ENCODE data around the gene SCNN1A.

The SCNN1A gene

DNA sequence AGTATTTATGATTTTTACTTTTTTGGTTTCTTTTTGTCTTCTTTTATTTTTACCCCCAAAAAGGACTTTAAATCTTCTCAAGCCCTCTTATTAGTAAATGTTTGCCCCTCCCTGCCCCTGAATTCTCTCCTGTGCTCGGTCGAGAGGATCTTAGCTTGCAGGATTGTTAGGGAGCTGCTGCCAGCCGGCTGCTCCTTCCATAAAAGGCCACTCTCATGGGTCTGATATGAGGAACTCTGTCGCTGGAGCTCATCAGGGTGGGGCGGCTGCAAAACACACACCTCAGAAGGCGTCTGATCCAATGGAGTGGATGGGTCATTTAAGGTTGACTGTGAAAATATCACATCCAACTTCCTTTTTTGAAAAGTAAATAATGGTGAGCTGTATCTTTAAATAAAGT, 17.1 kb upstream of the SCNN1A start:
- TF ChIP-seq ZNF274 (IDR thresholded peaks at IDR 0.05; ENCODE audit: low read depth, low read length): no peak
- H3K4me3 ChIP-seq (ENCODE audit: low read length): no peak overlapping the region

DNA sequence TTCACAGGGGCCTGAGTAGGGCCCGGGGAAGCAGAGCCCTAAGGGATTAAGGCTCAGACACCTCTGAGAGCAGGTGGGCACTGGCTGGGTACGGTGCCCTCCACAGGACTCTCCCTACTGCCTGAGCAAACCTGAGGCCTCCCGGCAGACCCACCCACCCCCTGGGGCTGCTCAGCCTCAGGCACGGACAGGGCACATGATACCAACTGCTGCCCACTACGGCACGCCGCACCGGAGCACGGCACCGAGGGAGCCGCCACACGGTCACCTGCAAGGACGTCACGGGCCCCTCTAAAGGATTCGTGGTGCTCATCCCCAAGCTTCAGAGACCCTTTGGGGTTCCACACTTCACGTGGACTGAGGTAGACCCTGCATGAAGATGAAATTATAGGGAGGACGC, 15.7 kb upstream of the SCNN1A start:
- H3K4me3 ChIP-seq (ENCODE audit: low read length): no peak overlapping the region
- TF ChIP-seq ZNF274 (IDR thresholded peaks at IDR 0.05; ENCODE audit: low read depth, low read length): no peak

DNA sequence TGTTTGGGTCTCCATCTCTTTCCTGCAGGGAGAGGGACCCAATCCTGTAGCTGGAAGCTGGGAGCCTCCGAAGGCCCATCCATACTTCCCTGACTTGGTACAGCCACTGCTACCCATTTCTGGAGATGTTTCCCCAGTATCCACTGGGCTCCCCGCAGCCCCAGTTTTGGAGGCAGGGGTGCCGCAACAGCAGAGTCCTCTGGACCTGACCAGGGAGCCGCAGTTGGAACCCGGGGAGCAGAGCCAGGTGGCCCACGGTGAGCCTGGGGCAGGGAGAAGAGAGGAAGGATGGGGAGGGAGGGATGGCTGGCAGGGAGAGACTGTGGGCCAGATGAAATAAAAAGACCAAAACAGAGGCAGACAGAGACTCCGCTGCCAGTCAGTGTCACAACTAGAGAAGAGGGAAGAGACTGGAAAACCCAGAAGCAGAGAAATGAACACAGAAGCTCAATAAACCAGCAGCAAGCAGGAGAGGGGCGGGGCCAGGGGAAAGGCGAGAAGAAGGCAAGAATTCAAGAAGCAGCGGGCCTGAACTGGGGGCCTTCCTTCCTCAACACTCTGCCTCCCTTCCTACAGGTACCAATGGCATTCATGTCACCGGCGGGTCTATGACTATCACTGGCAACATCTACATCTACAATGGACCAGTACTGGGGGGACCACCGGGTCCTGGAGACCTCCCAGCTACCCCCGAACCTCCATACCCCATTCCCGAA, 14.9 kb upstream of the SCNN1A start:
- H3K4me3 ChIP-seq (ENCODE audit: low read length): no peak overlapping the region
- no peak for TF ChIP-seq ZNF274 (IDR thresholded peaks at IDR 0.05; ENCODE audit: low read depth, low read length)

DNA sequence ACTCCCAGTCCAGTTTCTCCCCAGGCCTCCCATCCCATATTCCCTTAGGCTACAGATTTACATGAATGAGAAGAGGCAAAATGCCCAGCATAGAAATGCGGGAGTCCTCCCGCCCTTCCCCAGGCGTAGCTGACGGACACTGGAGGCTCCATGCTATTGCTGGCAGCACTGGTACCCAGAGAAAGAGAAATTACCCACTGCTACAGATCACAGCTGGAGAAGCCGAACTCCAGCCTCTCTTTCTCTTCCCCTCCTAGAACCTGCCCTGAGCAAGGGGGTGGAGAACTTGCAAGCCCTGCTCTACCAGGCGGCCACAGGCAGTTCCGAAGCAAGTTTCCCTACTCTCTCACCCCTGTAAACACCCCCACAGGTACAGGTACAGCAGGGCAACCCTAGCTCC, 12.2 kb upstream of the SCNN1A start:
- H3K4me3 ChIP-seq (ENCODE audit: low read length): no peak overlapping the region
- no peak for TF ChIP-seq ZNF274 (IDR thresholded peaks at IDR 0.05; ENCODE audit: low read depth, low read length)

DNA sequence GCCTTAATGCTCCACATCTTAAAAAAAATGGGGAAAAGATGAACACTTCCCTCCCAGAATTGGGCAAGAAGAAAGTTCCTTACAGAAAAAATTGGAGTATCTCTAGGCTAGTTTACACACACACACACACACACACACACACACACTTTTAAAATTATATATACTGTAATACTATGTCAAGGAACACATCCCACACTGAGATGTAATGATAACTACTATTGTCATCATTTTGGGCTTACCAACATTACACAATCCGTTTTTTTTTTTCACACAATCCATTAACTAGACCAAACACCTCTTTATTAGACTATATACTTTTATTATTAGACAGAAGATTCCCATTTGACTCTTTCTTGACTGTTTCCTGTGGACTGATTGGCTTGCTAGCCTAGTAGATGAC, 11.1 kb upstream of the SCNN1A start:
- no peak overlapping the region for H3K4me3 ChIP-seq (ENCODE audit: low read length)
- TF ChIP-seq ZNF274 (IDR thresholded peaks at IDR 0.05; ENCODE audit: low read depth, low read length): no peak

DNA sequence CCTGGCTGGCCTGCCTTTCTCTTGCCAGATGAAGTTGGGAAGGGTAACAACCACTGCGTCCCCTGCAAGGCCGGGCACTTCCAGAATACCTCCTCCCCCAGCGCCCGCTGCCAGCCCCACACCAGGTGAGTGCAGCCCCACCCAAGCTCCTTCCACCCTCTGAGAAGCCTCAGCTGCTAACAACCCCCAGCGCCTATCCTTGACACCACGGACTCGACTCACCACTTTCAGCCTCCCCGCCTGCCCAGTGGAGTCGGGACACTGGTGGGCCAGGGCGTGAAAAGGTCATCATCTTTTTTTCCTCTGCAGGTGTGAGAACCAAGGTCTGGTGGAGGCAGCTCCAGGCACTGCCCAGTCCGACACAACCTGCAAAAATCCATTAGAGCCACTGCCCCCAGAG, 10.7 kb upstream of the SCNN1A start:
- no peak overlapping the region for H3K4me3 ChIP-seq (ENCODE audit: low read length)
- TF ChIP-seq ZNF274 (IDR thresholded peaks at IDR 0.05; ENCODE audit: low read depth, low read length): no peak

DNA sequence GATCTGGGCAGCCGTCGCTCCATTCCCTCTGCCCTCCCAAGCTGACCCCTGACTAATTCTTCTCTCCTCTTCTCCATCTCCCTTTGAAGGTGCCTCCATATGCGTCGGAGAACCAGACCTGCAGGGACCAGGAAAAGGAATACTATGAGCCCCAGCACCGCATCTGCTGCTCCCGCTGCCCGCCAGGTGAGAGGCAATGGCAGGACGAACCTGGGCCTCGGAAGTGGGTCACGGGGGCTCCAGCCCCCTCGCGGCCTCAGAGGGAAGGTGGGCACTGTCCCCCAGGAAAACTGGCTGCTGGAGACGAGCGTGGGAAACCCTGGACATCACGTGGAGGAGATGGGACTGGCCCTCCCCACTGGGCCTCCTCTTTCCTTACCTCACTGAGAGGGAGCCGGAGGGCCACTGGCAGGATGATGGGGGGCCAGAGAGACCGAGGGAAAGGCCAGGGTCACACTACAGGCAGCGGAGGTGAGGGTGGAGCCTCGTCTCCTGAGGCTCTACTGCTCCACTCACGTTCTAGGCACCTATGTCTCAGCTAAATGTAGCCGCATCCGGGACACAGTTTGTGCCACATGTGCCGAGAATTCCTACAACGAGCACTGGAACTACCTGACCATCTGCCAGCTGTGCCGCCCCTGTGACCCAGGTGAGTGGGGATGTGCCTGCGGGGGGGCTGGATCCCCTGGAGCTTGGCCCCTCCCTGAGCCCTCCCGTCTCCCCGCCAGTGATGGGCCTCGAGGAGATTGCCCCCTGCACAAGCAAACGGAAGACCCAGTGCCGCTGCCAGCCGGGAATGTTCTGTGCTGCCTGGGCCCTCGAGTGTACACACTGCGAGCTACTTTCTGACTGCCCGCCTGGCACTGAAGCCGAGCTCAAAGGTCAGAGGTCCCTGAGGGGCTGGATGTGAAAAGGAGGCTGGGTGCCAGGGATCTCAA, 9.4 kb upstream of the SCNN1A start:
- no peak overlapping the region for H3K4me3 ChIP-seq (ENCODE audit: low read length)
- TF ChIP-seq ZNF274 (IDR thresholded peaks at IDR 0.05; ENCODE audit: low read depth, low read length): no peak

DNA sequence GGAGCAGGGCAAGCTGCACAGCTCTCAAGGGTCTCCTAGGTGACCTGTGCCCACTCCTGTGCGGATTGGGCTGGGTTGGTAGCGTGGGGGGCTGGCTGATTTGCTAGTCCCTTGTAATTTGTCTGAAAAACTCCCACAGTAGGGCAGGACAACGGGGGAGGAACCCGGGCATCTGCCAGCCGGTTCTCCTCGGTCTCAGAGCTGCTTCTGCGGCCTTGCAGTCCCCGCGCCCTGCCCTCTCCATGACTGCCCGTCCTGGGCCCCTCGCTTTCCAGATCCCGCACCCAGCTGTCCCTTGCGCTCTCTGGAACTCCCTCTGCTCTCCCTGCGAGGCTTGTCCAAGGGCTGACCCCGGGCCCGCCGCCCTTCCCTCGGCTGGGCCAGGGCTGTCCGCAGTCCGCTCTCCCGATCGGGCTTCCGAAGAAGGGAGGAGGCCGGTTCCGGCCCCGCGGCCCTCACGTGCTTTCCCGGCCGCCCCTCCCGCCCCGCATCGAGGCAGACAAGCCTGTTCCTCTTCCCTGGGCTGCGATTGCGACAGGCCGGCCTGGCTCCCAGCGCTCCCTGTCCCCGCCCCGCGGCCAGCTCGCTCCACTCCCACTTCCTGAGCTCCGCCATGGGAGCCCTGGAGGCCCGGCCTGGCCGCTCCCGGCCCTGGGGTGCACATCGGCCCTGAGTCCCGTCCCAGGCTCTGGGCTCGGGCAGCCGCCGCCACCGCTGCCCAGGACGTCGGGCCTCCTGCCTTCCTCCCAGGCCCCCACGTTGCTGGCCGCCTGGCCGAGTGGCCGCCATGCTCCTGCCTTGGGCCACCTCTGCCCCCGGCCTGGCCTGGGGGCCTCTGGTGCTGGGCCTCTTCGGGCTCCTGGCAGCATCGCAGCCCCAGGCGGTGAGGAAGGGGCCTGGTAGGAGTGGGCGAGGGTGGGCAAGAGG, 8.5 kb upstream of the SCNN1A start, which contains the start of gene LTBR:
LTBR (plus strand) TSS at position 591 of the 927 bp plus-strand sequence; CDS start at position 788, 197 bp downstream.
- TF ChIP-seq ZNF274 (IDR thresholded peaks at IDR 0.05; ENCODE audit: low read depth, low read length): no peak
- H3K4me3 ChIP-seq (ENCODE audit: low read length): no peak within 1 kb of the TSS

DNA sequence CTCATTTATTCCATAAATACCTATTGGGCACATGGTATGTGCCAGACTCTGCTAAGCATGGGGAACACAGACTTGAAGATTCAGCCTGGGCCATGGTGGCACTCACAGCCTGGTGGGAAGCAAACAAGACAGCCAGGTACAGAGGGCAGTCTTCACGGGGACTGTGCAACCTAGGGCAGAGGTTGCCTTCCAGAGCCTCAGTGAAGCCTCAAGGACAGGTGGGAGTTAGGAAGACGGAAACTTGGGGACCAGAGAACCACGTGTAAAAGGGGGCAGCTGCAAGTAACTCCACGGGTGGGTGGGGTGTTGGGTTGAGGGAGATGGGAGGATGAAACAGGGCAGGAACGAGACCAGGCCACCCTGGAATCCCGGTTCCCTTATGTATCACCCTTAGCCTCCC, 7.6 kb upstream of the SCNN1A start:
- TF ChIP-seq ZNF274 (IDR thresholded peaks at IDR 0.05; ENCODE audit: low read depth, low read length): no peak
- no peak overlapping the region for H3K4me3 ChIP-seq (ENCODE audit: low read length)

DNA sequence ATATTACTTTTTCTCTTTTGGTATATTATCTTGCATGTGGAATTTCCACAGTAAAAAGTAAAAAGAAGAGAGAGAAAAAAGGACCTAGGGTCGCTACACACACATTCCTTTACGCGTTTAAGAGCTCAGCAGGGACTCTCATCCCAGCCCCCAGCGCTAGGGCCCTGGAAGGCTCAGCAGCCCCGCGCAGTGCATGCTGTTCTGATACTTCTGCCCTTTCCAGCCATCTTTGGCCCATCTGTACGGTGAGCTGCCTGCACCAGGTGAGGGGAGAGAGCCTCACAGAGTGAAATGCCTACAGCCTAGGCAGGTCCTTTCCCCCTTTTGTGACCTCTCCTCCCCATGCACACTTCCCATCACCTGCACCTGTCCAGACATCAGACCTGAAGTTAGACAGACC, 7.0 kb upstream of the SCNN1A start:
- H3K4me3 ChIP-seq (ENCODE audit: low read length): no peak overlapping the region
- TF ChIP-seq ZNF274 (IDR thresholded peaks at IDR 0.05; ENCODE audit: low read depth, low read length): no peak

DNA sequence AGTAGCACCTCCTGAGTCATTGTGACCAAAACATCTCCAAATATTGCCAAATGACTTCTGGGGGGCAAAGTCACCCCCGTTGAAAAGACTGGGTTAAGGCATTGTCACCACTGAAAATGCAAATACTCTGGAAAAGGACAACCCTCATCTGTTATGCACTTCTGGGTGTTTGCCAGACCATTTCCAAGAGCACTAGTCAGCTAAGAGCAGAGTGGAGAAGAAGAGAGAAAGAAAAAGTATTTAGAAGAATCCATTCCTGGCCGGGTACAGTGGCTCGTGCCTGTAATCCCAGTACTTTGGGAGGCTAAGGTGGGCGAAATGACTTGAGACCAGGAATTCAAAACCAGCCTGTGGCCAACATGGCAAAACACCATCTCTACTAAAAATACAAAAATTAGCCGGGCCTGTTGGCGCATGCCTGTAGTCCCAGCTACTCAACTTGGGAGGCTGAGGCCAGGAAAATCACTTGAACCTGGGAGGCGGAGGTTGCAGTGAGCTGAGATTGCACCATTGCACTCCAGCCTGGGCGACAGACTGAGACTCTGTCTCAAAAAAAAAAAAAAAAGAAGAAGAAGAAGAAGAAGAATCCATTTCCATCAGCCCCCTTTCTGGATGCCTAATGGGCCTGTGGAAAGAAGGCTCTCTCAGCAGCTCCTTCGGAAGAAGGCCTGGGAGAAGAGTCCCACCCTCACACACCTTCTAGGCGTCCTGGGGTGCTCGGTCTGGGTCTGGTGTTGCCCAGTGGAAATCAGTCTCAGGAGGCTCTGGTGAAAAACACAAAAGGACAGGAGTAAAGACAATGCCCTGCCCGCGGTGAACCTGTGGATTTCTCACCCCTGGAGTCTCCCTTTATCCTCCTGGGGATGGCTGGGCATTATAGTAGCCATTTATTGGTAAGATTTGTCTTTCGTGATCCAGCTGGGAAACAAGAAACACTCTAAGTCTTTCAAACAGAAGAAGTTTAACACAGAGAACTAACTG, 5.1 kb upstream of the SCNN1A start:
- TF ChIP-seq ZNF274 (IDR thresholded peaks at IDR 0.05; ENCODE audit: low read depth, low read length): no peak
- no peak overlapping the region for H3K4me3 ChIP-seq (ENCODE audit: low read length)

DNA sequence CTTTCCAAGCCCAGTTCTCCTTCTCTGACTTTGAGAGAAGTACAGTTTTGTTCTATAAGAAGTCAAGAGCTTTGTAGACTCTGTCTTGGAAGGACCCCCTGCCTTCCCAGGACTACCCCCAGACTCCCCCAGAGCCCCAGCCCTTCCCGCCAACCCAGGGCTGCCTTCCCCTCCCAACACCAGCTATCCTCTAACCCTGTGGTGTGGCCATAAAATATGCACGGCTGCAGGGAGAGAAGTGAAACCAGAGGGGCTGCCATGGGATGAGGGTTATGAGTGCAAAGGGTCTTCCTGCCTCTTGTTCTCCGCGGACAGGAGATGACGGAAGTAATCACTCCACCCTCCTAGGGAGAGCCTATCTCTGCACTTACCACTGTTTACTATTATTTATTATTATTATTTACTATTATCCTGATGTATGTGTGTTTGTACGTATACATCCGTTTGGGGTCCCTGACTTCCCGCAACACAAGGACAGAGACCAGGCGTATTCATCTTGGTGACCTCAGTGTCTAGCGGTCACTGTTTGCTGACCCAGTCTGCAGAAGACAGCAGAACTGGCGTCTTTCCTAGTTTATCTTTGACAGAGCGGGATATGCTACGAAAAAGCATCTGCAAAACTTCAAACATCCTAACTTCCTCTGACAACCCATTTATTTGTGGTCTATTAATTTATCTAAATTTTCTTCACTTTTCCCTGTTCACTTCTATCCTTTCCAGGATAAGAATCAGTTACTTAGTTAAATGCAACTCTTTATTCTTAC, 3.5 kb upstream of the SCNN1A start:
- TF ChIP-seq ZNF274 (IDR thresholded peaks at IDR 0.05; ENCODE audit: low read depth, low read length): no peak
- H3K4me3 ChIP-seq (ENCODE audit: low read length): no peak overlapping the region

All from GM08714 (cell line).